HG03565 (cell line): ENCODE measurements around the gene LGR6.
"Not testable (repeated sequence)": the region's sequence is repeated elsewhere in the genome, so short reads cannot be mapped to it uniquely, and the experiment has no call there.

Experiments
- ATAC-seq: cut with Tn5 transposase; IDR thresholded peaks from one replicate; pipeline ENCODE4 v1.9.1; 2021; ENCODE audit warnings: mild to moderate bottlenecking, moderate library complexity; ENCODE audit not compliant: unreplicated experiment

LGR6 gene

GRCh38 chr1:202159534-202160371 is 33.8 kb upstream of the LGR6 start:
- no peak for ATAC-seq

GRCh38 chr1:202160377-202160940 is 33.1 kb upstream of the LGR6 start, which contains the start of gene PTPN7:
PTPN7 (minus strand) TSS chr1:202160602; CDS start chr1:202159402, 1,200 bp downstream.
- ATAC-seq: no peak

- ATAC-seq: no peak
Measured at GRCh38 chr1:202161151-202162046, 32.2 kb upstream of the LGR6 start.

GRCh38 chr1:202162047-202162417 is 31.6 kb upstream of the LGR6 start:
- no peak for ATAC-seq

GRCh38 chr1:202162418-202163280 is 30.9 kb upstream of the LGR6 start:
- no peak for ATAC-seq

- ATAC-seq: no peak
Measured at GRCh38 chr1:202163281-202164270, 30.0 kb upstream of the LGR6 start.

GRCh38 chr1:202164271-202165037 is 29.1 kb upstream of the LGR6 start:
- ATAC-seq: peak; percentile 40

- no peak for ATAC-seq
Measured at GRCh38 chr1:202165267-202165941, 28.2 kb upstream of the LGR6 start.

GRCh38 chr1:202165942-202166843 is 27.4 kb upstream of the LGR6 start:
- ATAC-seq: no peak

GRCh38 chr1:202167054-202167453 is 26.5 kb upstream of the LGR6 start:
- not testable (repeated sequence) for ATAC-seq

GRCh38 chr1:202167708-202168415 is 25.7 kb upstream of the LGR6 start:
- no peak for ATAC-seq

GRCh38 chr1:202168861-202169260 is 24.7 kb upstream of the LGR6 start:
- ATAC-seq: no peak

- ATAC-seq: no peak
Measured at GRCh38 chr1:202170726-202171125, 22.9 kb upstream of the LGR6 start.

- no peak for ATAC-seq
Measured at GRCh38 chr1:202171292-202172014, 22.1 kb upstream of the LGR6 start.

GRCh38 chr1:202172015-202172355 is 21.6 kb upstream of the LGR6 start:
- no peak for ATAC-seq

GRCh38 chr1:202173993-202174392 is 19.6 kb upstream of the LGR6 start:
- ATAC-seq: no peak
